GM21737 (cell line): ENCODE measurements around the gene TENT4A.

Experiments
- ATAC-seq: cut with Tn5 transposase; IDR thresholded peaks from one replicate; pipeline ENCODE4 v1.9.1; 2021; ENCODE audit warnings: mild to moderate bottlenecking, moderate library complexity; ENCODE audit not compliant: unreplicated experiment

The TENT4A gene

GRCh38 chr5:6749026-6749716 is 35.9 kb downstream of the TENT4A start:
- no peak for ATAC-seq

GRCh38 chr5:6750142-6750840 is 37.1 kb downstream of the TENT4A start:
- no peak for ATAC-seq

- ATAC-seq: no peak
Measured at GRCh38 chr5:6750951-6751685, 37.9 kb downstream of the TENT4A start.

- no peak for ATAC-seq
Measured at GRCh38 chr5:6752236-6752635, 39.0 kb downstream of the TENT4A start.

GRCh38 chr5:6752782-6753181 is 39.5 kb downstream of the TENT4A start:
- ATAC-seq: no peak

- no peak for ATAC-seq
Measured at GRCh38 chr5:6753851-6754250, 40.6 kb downstream of the TENT4A start.

GRCh38 chr5:6754766-6755165 is 41.5 kb downstream of the TENT4A start:
- no peak for ATAC-seq

GRCh38 chr5:6755519-6755918 is 42.3 kb downstream of the TENT4A start:
- no peak for ATAC-seq

GRCh38 chr5:6755941-6756340 is 42.7 kb downstream of the TENT4A start:
- ATAC-seq: no peak

- ATAC-seq: no peak
Measured at GRCh38 chr5:6757414-6757969, 44.3 kb downstream of the TENT4A start.

GRCh38 chr5:6758236-6758635 is 45.0 kb downstream of the TENT4A start:
- no peak for ATAC-seq

- ATAC-seq: no peak
Measured at GRCh38 chr5:6758706-6759105, 45.5 kb downstream of the TENT4A start.

- no peak for ATAC-seq
Measured at GRCh38 chr5:6759401-6759800, 46.2 kb downstream of the TENT4A start.

GRCh38 chr5:6759983-6760382 is 46.8 kb downstream of the TENT4A start:
- no peak for ATAC-seq

- ATAC-seq: no peak
Measured at GRCh38 chr5:6760686-6761085, 47.5 kb downstream of the TENT4A start.

GRCh38 chr5:6761333-6761732 is 48.1 kb downstream of the TENT4A start:
- ATAC-seq: no peak

- ATAC-seq: no peak
Measured at GRCh38 chr5:6762116-6762515, 48.9 kb downstream of the TENT4A start.

GRCh38 chr5:6762697-6763096 is 49.5 kb downstream of the TENT4A start:
- ATAC-seq: no peak

GRCh38 chr5:6763191-6763590 is 50.0 kb downstream of the TENT4A start:
- no peak for ATAC-seq

GRCh38 chr5:6765612-6766525 is 52.6 kb downstream of the TENT4A start:
- ATAC-seq: peak; percentile 81
